ENCODE data around the gene CHKB. TPM values are rescaled to one million over a fixed set of nuclear protein-coding genes. Genes with fewer than 3 reads are reported as not detected.
A peak's percentile ranks its signal among the peaks of the same experiment; 100 is the strongest.

Gene CHKB
- total and polyA plus RNA-seq, 2 of the 8 experiments (the other 6 are each of a cell fraction or from before 2014, with no cell fraction given) = 27.9 to 42.2 TPM

DNA sequence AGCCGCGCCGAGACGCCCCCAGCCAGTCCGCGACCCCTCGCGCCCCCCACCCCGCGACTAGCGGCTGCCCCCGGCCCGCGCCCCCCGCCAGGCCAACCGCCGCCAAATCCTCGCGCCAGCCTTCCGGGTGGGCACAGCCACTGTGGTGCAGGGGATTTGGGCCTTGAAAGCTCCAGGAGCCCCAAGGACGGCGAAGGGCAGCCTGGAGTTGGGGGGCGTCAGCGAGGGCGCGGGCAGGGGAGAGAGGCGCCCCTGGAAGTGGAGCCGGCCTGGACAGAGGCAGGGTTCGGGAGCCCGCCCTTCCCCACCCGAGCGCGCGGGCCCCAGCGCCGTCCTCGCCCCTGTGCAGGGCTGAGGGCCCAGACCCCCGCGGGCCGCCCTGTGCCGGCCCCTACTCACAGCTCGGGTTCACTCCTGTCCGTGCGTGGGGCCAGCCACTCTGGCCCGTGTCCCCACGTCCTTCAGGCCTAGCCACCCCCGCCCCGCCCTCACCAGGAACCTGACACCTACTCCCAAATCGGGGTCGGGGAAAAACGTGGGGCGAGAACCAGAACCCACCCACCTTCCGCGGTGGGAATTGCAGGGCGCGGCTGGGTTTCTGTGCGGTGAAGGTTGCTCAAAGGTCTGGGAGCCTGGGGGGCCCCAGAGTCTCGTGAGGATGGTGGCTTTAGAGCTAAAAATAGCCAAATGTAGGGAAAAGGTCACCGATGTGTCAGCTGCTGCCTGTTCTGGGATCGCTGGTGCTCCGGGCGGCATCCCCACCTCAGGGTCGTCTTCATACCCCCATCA lies 4.5 kb downstream of the CHKB start, which contains the start of gene CPT1B:
Gene CPT1B (minus strand): TSS at position 441 of the 789 bp plus-strand sequence. CDS start 512 bp downstream, outside the sequence.
- Histone ChIP-seq H3K79me2 (ENCODE audit: control insufficient read depth in 1 of 2, insufficient read depth in 2 of 2, low read length in 2 of 2) (peaks cover 0 to 7% of the 10 kb centered on the region in 2 experiments; a peak in 1 of 4 replicates), H3K36me3 (ENCODE audit: control insufficient read depth in 2 of 4, insufficient read depth in 4 of 4, low read length in 3 of 4) (peaks cover 1 to 13% (median 8%) of the 10 kb centered on the region in 4 experiments; a peak in 7 of 8 replicates), H3K9me3 (ENCODE audit: insufficient read depth in 2 of 2, low read depth in 1 of 2, low read length in 1 of 2) (no peaks in the 10 kb centered on the region), H3K14ac (ENCODE audit: insufficient read length) (no peak within 1 kb of the TSS), H3K27ac (ENCODE audit: low read depth, low read length) (no peak within 1 kb of the TSS), H3K4ac (replicated peaks; ENCODE audit: insufficient read length, low read depth, low read length) (no peak within 1 kb of the TSS), H2AFZ (ENCODE audit: low read length) (no peak within 1 kb of the TSS), H3K79me1 (ENCODE audit: low read depth, low read length) (peaks cover 7% of the 10 kb centered on the region; the same call in 1 of the 2 replicates), H2BK120ac (replicated peaks; ENCODE audit: low read depth, low read length) (no peak within 1 kb of the TSS), H2AK5ac (ENCODE audit: low read depth, low read length) (no peak within 1 kb of the TSS), H4K20me1 (replicated peaks in 1 of 2; ENCODE audit: control insufficient read depth in 1 of 2, insufficient read depth in 2 of 2, low read length in 2 of 2) (peaks cover 4 to 7% of the 10 kb centered on the region in 2 experiments), H4K8ac (ENCODE audit: extremely low read depth, insufficient read depth, low read length) (peak within 1 kb of the TSS; percentile 80), H3K4me2 (ENCODE audit: insufficient read depth in 1 of 2, low read depth in 2 of 2, low read length in 2 of 2) (no peak within 1 kb of the TSS), H3K4me1 (replicated peaks in 1 of 4; ENCODE audit: control insufficient read depth in 3 of 4, insufficient read depth in 4 of 4, low read length in 3 of 4) (peaks cover 0 to 4% (median 3%) of the 10 kb centered on the region in 4 experiments; a peak in 3 of 7 replicates), H3K27me3 (replicated peaks in 1 of 4; ENCODE audit: control insufficient read depth in 3 of 4, extremely low read depth in 1 of 4, insufficient read depth in 3 of 4, low read length in 3 of 4) (no peaks in the 10 kb centered on the region), H2BK15ac (ENCODE audit: low read length) (no peak within 1 kb of the TSS), H4K91ac (replicated peaks; ENCODE audit: insufficient read length, low read length) (no peak within 1 kb of the TSS), H3K4me3 (ENCODE audit: extremely low read depth in 1 of 4, insufficient read depth in 2 of 4, low read depth in 3 of 4, low read length in 4 of 4) (no peak within 1 kb of the TSS), H3K56ac (replicated peaks; ENCODE audit: insufficient read length, low read depth, low read length) (no peak within 1 kb of the TSS), H3K23ac (ENCODE audit: insufficient read length) (no peak within 1 kb of the TSS), H3K23me2 (ENCODE audit: low read depth, low read length) (peaks cover 4% of the 10 kb centered on the region; the same call in 1 of the 2 replicates), H2BK5ac (ENCODE audit: low read depth, low read length) (no peak within 1 kb of the TSS), H3K18ac (ENCODE audit: extremely low read depth, low read length) (no peak within 1 kb of the TSS), H2BK12ac (ENCODE audit: low read depth, low read length) (no peak within 1 kb of the TSS), H4K5ac (ENCODE audit: insufficient read length, low read depth, low read length) (no peak within 1 kb of the TSS), H3K9ac (replicated peaks in 1 of 4; ENCODE audit: extremely low read depth in 1 of 4, low read depth in 3 of 4, low read length in 3 of 4) (no peak within 1 kb of the TSS), H2BK20ac (ENCODE audit: low read length) (no peak within 1 kb of the TSS)
- CTCF ChIA-PET (ENCODE audit: partially characterized antibody) = interaction anchor here (0.8 to 8.1 kb wide), 11 partner anchors 9 to 122 kb away, joined by 3 to 84 read pairs (median 9); partner anchors contain the start of gene SYCE3
- TF ChIP-seq RBBP5 (IDR thresholded peaks at IDR 0.05; ENCODE audit: borderline replicate concordance, low read depth, low read length) = no peak
- no peak for TF ChIP-seq NRF1 (IDR thresholded peaks at IDR 0.05; ENCODE audit: low read depth, low read length)
- no peak for TF ChIP-seq FOSL1 (IDR thresholded peaks at IDR 0.05; ENCODE audit: insufficient read depth, low read depth, low read length)
- TF ChIP-seq KDM1A (IDR thresholded peaks at IDR 0.05; ENCODE audit: borderline replicate concordance, low read length) = no peak
- POLR2A ChIA-PET (ENCODE audit: partially characterized antibody) = interaction anchor here (0.8 to 5.4 kb wide), 7 partner anchors 9 to 85 kb away, joined by 3 to 37 read pairs (median 4); partner anchors contain the start of gene SYCE3
- FAIRE-seq (no peak), DNase-seq (ENCODE audit: low read depth in 1 of 2, low spot score in 2 of 2) (no peak)
- 75% methylated on average over 17 of the region's 63 CpGs; no CpG with 5 or more reads in 1 of the 2 experiments for WGBS, 2 experiments (ENCODE audit: extremely low coverage in 1 of 2, insufficient coverage in 1 of 2, insufficient read length in 1 of 2, insufficient replicate concordance in 2 of 2, low coverage in 1 of 2, low lambda C conversion rate in 2 of 2, missing lambda C conversion rate in 1 of 2)
